GM21447 (cell line): Measurements from ENCODE around the gene PBX1.
"Not testable (repeated sequence)": the region's sequence is repeated elsewhere in the genome, so short reads cannot be mapped to it uniquely, and the experiment has no call there.

Experiments
- ATAC-seq: cut with Tn5 transposase; IDR thresholded peaks from one replicate; pipeline ENCODE4 v1.9.1; 2021; ENCODE audit not compliant: unreplicated experiment

The PBX1 gene

DNA sequence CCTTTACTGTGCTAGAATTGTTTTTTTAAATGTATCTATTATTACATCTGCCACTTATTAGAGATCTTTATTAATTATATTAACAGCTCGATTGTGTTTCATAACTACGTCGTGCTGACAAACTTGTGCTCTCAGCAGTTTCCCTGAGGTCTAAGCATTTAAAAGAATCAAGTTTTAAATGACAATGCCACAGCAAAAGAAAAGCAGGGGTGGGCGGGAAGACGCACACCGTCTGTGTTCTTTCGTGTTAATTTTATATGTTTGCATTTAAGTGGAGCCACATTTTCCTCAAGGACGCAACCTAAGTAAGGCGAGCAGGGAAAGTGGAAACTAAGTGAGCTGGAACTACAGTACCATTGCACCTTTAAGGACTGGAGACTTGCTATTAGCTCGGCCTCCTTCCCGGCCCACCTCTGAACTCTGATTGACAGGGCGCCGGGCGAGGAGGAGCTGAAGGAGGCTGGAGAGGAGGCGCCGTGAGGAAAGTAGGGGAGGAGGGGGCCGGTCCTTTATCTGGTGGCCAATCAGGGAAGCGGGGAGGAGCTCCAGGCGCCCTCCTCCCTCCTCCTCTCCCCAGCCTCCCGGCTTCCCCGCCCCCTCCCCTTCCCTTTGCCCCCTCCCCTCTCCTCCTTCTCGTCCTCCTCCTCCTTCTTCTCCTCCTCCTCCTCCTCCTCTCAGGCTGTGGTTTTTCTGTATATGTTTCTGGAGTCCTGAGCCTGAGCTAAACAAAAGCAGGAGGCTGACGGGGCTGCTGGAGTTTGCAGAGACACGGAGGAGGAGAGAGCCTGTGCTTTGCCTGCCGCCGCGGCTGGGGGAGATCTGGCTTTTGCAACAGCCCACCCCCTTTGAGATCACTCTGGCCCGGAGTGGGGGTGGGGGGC is at the start of gene PBX1:
TSS of gene PBX1 (plus strand) at position 724 of the 881 bp plus-strand sequence.
- ATAC-seq: peak; percentile 100

DNA sequence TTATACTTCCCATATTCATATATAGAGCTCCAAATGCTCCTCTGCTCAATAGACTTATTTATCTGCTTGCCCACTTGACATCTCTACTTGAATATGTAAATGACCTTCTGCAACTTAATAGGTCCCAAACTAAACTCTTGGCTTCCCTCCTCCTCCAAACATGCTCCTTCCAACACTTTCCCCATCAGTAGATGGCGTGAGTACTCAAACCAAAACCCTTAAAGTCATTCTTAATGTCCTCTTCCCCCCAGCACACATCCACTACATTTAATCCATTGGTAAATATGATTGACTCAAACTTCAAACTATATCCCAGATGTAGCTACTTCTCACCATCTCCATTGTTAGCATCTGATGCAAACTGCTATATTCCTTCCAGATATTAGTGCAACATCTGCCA is 48.5 kb upstream of the PBX1 start:
- ATAC-seq: no peak

DNA sequence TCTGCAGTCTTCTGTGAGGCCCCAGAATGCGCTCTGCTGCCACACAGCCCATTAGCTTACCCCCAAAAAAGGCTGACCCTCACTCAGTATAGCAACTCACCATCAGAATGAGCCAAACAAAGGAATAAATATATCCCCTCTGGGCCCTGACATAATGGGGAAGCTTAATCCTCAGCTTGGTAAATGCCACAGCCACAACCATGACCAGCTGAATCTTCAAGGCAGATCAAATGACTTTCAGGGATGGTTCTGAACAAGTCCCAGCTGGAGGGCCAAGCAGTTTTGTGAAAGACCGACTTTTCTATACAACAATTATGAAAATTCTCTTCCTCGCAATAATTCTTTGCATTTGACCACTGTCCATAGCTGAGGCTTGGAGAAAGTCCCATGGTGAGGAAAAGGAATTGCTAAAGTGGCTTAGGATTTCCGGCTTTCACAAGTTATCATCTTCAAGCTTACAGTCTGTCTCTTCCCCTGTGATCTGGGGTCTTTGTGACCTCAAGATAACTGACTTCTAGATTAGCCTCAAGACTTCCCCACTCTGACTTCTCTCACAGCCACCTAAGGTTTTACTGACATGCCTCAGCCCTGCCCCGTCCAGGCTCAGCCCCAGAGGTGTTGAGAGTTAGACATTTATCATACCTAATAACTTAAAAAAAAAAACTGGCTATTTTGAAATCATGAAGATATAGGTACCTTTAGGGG is 47.8 kb upstream of the PBX1 start:
- ATAC-seq: no peak

DNA sequence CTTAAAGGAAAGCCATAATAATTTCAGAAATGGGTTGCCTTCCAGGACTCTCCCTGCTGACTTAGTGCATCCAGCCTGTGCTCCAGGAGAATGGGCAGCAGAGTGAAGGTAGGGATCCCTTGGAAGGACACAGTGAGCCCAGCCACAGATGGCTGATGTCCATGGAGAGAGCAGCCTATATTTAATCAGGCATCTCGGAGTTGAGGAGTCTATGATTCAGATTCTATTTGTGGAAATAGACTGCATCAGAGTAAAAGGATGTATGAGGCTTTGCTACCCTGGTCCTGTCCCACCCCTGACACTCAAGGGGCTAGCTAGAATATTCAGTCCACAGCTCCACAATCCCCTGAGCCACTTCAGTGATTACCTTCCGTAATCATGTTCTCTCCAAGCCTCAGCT is 43.8 kb upstream of the PBX1 start:
- no peak for ATAC-seq

DNA sequence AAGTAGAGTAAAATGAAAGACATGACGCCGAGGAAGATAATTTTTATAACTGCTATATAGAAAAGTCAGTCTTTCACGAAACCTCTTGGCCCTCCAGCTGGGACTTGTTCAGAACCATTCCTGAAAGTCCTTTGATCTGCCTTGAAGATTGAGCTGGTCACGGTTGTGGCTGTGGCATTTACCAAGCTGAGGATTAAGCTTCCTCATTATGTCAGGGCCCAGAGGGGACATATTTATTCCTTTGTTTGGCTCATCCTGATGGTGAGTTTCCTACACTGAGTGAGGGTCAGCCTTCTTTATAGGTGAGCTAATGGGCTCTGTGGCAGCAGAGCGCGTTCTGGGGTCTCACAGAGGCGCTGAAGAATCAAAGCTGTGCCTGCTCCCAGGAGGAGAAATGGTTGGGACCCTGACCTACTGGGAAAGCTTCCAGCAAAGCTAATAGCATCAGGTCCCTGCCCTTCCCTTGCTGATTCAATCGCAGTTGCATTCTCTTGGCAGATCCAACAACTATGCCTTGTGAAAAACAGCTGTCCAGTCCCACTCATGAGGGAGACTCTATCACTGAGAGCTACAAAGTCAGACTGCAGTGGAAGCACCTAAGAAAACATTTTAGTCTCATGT is 43.2 kb upstream of the PBX1 start:
- ATAC-seq: no peak

DNA sequence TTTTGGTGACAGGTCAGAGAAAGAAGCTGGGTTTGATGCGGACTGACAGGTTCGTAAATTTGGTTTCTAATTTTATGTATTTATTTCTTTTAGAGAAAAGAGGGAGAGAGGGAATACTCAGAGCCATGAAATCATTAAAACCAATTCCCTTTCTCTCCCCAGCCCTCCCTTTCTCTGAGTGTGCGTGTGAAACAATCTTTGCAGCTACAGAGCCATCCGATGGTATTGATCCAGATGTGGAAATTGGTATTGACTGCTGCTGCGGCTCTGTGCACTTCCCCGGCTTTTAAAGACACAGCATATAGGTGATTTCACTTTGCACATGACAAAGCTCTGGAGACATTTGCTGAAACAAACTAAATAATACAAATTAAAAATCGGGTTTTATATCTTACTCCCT is 42.4 kb upstream of the PBX1 start:
- ATAC-seq: no peak

DNA sequence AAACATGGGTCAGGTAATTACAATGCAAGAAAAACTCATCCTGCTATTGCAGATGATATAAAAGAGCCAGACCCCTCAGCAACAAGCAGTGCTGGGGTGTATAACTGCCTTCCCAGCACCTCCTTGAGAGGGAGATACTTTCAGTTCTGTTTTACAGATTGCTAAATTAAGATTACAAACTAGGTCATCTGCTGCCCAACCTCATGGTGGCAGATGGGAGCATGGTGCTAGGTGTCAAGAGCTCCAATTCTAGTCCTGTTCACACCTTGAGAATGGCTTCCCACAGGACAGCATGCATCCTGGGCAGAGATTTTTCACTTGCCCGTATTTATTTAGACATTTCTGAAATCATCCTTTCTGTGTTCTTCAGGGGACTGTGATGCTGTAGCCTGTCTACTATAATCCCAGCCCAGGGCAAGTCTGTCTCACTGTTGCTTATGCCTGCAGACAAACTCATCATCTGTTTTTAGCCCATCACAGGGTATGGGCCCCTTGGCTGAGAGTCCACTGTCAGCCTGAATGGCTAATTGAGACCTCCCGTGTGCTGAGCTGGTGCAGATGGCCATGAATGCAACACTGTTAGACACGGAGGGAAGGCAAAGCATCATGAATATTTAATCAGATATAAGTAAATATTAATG is 40.2 kb upstream of the PBX1 start:
- no peak for ATAC-seq

DNA sequence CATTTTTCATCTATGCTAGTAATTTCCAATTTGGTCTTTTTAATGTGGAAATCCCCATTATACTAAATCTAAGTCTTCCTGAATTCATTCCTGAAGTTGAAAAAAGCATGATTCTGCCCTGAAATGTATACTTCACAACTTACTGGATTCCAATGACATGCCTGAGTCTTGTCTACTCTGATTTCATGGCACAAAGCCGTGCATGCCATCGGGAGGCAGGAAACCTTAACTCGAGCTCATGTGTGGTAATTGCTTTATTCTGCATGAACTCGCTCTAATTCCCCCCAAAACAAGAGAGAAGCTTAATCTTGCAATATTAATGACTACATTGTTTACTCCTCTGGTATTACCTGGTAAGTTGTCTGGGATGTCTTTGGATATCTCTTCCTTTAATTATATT is 39.6 kb upstream of the PBX1 start:
- ATAC-seq: no peak

DNA sequence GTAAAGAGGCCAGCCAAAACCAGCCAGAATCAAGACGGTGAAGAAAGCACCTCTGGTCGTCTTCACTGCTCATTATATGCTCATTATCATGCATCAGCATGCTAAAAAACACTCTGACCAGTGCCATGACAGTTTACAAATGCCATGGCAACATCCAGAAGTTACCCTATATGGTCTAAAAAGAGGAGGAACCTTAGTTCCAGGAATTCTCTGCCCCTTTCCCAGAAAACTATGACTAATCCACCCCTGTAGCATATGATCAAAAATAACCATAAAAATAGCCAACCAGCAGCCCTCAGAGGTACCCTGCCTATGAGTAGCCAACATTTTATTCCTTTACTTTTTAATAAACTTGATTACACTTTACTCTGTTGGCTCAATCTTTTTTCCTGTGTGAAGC is 34.2 kb upstream of the PBX1 start:
- ATAC-seq: no peak

DNA sequence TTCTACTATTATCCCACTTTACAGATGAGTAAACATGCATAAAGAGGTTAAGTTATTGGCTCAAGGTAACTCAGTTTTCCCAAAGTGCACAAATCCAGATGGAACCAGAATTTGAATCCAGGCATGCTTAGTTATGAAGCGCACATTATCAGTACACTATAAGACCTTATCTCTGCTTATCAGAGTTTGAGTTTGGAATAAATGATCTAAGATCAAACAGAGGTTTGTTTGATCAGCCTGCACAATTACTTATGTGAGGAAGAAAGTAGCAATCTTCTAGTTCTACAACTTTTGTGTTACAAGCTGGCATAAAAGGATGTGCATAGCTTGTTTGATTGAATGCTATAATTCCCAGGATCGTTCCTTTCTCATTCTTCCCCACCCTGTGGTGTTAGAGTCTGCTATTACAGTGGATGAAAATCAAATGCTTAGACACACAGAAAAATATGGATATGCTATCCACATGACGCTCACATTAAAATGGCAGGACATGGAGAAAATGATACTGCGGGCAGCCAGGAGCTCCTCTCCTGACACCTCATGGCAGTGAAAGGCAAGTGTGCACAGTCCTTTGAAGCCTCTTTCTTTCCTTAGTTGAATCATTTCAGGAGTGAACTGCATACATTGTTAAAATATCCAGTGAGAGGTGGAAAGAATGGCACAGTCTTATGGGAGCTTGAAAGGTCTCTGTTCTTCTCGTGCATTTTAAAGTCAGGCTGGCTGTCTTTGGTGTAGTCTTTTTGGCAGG is 23.9 kb upstream of the PBX1 start:
- ATAC-seq: no peak

DNA sequence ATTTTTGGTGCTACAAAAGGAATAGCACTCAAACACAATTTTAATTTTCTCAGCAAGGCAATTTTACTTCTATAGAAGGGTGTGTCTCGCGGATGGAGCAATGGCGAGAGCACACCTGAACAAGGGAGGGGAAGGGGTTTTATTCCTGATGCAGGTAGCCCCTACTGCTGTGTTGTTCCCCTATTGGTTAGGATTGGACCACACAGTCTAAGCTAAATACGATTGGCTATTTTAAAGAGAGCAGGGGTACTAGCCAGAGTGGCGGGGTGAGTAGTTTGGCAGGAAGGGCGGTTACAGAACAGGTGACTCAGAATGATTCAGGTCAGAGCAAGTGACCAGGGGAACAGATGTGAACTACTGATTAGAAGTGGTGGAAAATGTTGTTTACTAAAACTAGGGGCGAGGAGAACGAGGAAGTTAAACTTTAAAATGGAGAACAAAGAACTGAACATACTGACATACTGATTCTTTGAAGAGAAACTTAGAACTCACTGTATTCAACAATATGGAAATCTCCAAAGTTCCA is 6.5 kb upstream of the PBX1 start:
- ATAC-seq: not testable (repeated sequence)

DNA sequence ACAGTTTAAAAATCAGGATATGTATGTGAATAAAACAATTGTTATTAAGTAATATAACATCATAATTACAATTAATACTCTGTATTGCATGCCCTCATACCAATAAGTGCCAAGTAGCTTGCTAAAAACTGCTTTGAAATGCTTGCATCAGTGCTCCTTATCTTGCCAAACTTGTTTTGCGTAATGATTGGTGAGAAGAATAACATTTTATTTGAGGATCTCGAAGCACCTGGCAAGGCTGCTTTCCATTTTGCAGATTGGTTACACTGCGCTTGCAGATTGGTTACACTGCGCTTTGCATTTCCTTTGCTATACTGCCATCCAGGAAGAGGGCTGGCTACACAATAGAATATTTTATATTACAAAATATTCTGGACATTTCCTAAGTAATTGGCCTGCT is 1.7 kb upstream of the PBX1 start:
- no peak for ATAC-seq

DNA sequence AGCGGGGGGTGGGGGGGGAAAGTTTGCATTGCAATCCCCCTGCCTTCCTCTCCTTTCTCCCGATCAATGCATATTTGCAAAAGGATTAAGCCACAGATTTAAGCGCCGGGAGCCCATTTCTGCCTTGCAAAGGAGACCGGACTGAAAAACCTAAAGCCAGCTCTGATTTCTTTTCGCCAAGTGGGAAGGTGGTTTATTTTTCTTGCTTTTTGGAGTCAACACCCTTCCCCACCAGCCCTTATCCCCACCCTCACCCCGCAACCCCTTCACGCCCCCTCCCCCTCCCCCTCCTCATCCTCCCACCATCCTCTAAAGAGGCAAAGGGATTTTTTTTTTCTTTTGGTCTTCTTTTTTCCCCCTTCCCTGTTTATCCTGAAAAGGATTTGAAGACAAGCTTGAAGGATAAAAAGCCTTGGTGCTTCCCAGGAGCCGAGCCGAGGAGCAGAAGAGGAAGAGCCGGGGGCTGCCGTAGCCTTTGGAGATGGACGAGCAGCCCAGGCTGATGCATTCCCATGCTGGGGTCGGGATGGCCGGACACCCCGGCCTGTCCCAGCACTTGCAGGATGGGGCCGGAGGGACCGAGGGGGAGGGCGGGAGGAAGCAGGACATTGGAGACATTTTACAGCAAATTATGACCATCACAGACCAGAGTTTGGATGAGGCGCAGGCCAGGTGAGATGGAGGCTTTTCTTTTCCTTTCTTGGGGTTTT is 513 bp downstream of the PBX1 start:
- no peak for ATAC-seq

DNA sequence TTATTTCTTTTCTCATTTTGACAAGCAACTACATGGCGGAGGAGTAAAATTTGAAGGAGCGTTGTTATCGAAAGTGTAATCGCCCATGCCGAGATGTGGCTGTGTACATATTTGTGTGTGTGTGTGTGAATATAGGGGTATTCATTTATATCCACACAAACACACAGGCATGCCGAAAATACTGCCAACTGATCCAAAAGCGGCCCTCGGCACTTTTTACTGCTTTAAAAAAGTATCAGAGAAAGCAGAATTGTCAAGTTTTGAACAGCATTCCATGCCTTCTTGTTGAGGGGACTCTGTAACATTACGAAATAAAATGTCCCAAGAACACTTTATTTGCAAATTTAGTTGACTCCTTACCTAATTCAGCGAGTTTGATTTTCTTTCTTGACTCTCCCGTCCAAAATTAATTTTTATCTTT is 1.1 kb downstream of the PBX1 start:
- ATAC-seq: no peak

DNA sequence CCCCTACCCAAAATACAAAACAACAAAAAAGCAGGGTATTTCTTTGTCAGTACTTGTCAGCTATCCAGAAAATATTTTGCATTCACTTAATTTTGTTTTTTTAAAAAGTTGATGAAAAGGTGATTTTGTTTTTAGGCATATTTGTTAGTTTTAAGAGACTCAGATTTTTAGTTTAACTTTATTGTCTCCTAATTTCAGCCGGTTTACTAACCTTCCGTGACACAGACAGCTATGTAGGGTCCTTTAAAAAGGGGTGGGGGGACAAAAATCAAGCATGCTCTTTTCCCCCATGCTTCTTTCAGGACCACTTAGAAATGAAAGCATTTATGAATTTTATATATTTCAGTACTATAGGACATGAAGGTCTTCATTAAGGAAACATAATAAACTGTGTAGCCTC is 1.6 kb downstream of the PBX1 start:
- no peak for ATAC-seq

DNA sequence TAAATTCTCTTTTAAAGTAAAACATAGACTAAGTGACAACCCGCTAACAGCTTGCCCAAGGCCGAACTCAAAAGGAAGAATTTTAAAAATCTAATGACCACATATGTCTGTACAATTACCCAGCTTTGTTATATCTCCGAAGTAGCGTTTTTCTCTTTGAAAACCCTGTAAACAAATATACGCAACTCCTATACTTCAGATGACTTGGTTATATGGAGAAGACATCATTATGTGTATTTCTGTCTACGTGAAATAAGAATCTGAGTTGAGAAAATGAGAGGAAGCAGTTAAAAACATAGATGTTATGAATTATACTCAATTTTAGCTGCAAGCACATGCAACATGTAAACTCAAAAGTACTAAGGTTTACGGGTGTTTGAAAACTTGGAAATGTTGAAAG is 2.0 kb downstream of the PBX1 start:
- ATAC-seq: no peak

DNA sequence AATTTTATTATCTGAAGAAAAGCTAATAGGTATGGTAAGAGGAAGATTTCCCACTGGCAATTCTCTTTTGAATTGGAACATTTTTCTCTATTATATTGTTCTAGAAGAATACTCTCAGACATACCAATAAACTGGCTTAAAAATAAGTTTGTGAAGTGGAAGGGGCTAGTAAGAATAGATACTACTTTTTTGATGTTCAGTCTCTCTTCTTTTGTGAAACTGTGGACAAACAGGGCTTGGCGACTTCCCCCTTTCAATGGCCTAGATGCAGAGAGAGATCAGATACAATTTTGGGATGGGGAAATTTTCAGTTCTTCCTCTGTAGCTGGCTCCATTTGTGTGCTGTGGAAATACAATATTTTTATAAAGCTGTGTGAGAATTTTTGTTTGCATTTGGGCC is 2.5 kb downstream of the PBX1 start:
- ATAC-seq: no peak

DNA sequence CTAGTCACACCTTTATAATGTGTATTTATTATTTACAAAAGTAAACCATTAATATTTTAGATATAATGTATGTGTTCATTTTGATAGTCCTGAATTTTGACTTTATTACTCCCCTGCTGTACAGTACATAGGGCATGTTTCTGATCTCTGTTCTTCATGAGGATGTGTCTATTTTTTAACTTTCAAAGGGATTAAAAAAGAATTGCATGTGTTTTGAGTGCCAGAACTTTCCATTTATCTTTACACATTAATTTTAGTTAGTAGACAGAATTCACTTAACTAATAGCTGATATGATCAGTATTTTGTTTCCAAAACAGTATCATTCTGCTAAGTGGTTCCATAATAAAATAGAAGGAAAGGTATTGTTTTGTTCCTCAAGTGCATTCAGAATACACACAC is 3.1 kb downstream of the PBX1 start:
- ATAC-seq: no peak

DNA sequence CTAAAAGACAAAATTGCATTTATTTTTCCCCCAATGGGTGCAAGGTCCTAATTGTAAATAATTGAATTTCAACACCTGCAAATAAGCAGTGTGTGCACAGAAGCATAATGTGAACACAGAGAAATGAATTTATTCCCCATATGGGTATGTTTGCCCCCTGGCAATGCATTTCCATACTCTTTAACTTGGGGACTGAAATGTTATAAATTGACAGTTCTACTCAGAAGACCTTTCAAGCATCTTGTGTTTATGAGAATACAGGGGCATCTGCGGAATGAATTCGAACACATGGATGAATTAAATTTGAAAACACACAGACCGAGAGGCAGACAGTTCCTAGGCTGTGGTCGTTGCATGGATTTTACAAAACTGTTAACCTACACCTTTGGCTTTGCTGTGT is 3.5 kb downstream of the PBX1 start:
- no peak for ATAC-seq

DNA sequence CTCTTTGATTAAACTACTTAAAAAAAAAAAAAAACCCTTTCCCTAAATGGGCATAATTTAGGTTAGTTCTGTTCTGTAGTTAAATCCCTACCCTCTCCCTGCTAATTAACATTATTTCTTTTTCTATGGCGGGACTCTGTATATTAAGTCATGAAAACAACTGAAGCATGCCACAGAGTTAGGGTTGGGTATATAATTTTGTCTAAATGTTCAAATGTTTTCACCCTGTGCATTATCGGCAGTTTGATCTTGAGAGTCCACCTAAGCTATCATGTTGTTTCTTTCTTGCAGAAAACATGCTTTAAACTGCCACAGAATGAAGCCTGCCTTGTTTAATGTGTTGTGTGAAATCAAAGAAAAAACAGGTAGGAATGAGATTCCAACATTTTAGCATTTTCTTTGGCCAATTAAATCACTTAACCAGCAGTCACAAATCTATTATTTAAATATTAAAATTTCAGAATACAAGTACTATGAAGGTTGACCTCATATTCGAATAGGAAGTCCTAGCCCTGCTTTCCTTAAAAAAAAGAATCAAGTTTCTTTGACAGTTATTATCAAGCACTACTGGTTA is 4.0 kb downstream of the PBX1 start:
- no peak for ATAC-seq
